Mesendoderm (in vitro differentiated cells): ENCODE measurements around the gene SRPK2.
"Not testable (repeated sequence)": the region's sequence is repeated elsewhere in the genome, so short reads cannot be mapped to it uniquely, and the experiment has no call there.

Experiments used
- DNase-seq: peaks from one replicate; pipeline ENCODE4 v3.0.0; 2013
- H2AK5ac ChIP-seq: 2 replicates; pipeline ENCODE4 v1.6.1; 2013; ENCODE audit warnings: low read length, inconsistent platforms
- H2BK120ac ChIP-seq: 2 replicates; pipeline ENCODE4 v1.6.1; 2013; ENCODE audit warnings: low read depth, mild to moderate bottlenecking, low read length, moderate library complexity, mixed read lengths
- H2BK15ac ChIP-seq: replicated peaks from 2 replicates; pipeline ENCODE4 v1.6.1; 2013; ENCODE audit warnings: low read depth, mild to moderate bottlenecking, moderate library complexity
- H2BK5ac ChIP-seq: 2 replicates; pipeline ENCODE4 v1.6.1; 2013; ENCODE audit warnings: low read length, inconsistent platforms
- H3K18ac ChIP-seq: 2 replicates; pipeline ENCODE4 v1.6.1; 2013; ENCODE audit warnings: mild to moderate bottlenecking, low read length, mixed read lengths
- H3K23ac ChIP-seq: one replicate; pipeline ENCODE4 v1.6.1; 2013; ENCODE audit warnings: low read length
- H3K27ac ChIP-seq: 2 replicates; pipeline ENCODE4 v1.5.1; 2013; ENCODE audit warnings: low read depth, mild to moderate bottlenecking, inconsistent platforms, low read length, moderate library complexity
- H3K27me3 ChIP-seq: 2 replicates; pipeline ENCODE4 v1.6.1; 2013; ENCODE audit warnings: low read length, control low read depth, mild to moderate bottlenecking, inconsistent platforms; ENCODE audit not compliant: insufficient read depth, poor library complexity
- H3K36me3 ChIP-seq: 2 replicates; pipeline ENCODE4 v1.6.1; 2013; ENCODE audit warnings: low read length, inconsistent platforms; ENCODE audit not compliant: control insufficient read depth, insufficient read depth
- H3K4ac ChIP-seq: one replicate; pipeline ENCODE4 v1.6.1; 2013; ENCODE audit warnings: low read depth, mild to moderate bottlenecking, low read length, moderate library complexity
- H3K4me1 ChIP-seq: 2 replicates; pipeline ENCODE4 v1.6.1; 2013; ENCODE audit warnings: low read depth, low read length, inconsistent platforms; ENCODE audit not compliant: control insufficient read depth
- H3K4me2 ChIP-seq: 2 replicates; pipeline ENCODE4 v1.6.1; 2013; ENCODE audit warnings: low read length
- H3K4me3 ChIP-seq: 2 replicates; pipeline ENCODE4 v1.5.1; 2013; ENCODE audit warnings: mild to moderate bottlenecking, low read length
- H3K56ac ChIP-seq: one replicate; pipeline ENCODE4 v1.6.1; 2013; ENCODE audit warnings: low read length
- H3K79me1 ChIP-seq: 2 replicates; pipeline ENCODE4 v1.6.1; 2013; ENCODE audit warnings: low read length, inconsistent platforms
- H3K79me2 ChIP-seq: 2 replicates; pipeline ENCODE4 v1.6.1; 2013; ENCODE audit warnings: mild to moderate bottlenecking, low read length; ENCODE audit not compliant: control insufficient read depth, insufficient read depth
- H3K9ac ChIP-seq: 2 replicates; pipeline ENCODE4 v1.6.1; 2013; ENCODE audit warnings: low read length, inconsistent platforms
- H4K5ac ChIP-seq: one replicate; pipeline ENCODE4 v1.6.1; 2013; ENCODE audit warnings: low read length
- H4K8ac ChIP-seq: one replicate; pipeline ENCODE4 v1.6.1; 2013; ENCODE audit warnings: low read depth, mild to moderate bottlenecking, control low read depth, low read length, moderate library complexity
- WGBS: extraction: QIAGEN DNeasy Blood & Tissue Kit; methylation state at CpG from one replicate; pipeline ENCODE4 v1.1.7; 2013; ENCODE audit warnings: low lambda C conversion rate, missing lambda C conversion rate; ENCODE audit not compliant: insufficient coverage; ENCODE audit errors: extremely low coverage; 5-methylcytosine and 5-hydroxymethylcytosine counted together

The SRPK2 gene

DNA sequence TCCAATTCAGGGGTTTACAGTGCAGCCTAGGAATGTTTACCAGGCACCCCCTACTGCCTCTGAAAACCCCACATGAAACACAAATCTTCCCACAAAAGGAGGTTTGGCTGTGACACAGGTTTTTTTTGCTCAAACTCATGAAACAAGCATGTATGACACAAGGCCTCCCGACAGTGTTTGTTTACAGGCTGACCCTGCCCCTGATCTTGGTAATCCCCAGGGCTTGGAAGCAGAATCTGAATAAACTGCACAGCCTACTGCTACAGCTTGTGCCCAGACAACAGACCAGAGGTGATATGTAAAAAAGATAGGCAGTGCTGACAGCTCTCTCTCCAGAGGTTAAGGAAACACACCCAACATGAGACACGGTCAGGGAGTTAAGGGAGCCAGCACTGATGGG is 190.5 kb downstream of the SRPK2 start:
- Histone ChIP-seq H3K4me1 (no peaks in the 10 kb centered on the region), H3K4me2 (no peak overlapping the region), H3K4me3 (no peak overlapping the region), H3K23ac (no peak overlapping the region), H3K36me3 (no peaks in the 10 kb centered on the region), H3K79me2 (no peaks in the 10 kb centered on the region), H3K18ac (no peak overlapping the region), H3K4ac (no peak overlapping the region), H3K27me3 (no peaks in the 10 kb centered on the region), H3K9ac (no peak overlapping the region), H2BK120ac (no peak overlapping the region), H3K27ac (no peak overlapping the region), H2AK5ac (no peak overlapping the region), H2BK5ac (no peak overlapping the region), H3K56ac (no peak overlapping the region), H2BK15ac (no peak overlapping the region), H4K8ac (no peak overlapping the region), H4K5ac (no peak overlapping the region), H3K79me1 (peaks cover 2% of the 10 kb centered on the region)
- DNase-seq: no peak
- WGBS: no CpG with 5 or more reads among the region's 2 CpGs

DNA sequence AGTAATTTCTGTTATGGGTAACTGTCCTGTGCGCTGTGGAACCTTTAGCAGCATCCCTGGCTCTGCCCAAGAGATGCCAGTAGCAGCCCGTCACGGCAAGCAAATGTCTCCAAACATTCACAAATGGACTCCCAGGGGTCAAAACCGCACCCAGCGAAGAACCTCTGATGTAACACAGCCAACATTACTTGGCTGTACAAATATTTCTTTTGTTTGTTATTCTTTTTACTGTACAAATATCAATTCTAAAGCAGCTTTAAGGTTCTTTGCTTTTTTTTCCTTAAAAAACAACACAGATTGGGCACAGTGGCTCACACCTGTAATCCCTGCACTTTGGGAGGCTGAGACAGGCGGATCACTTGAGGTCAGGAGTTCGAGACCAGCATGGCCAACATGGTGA is 192.2 kb downstream of the SRPK2 start:
- no peaks in the 10 kb centered on the region for H3K79me2 ChIP-seq
- H3K9ac ChIP-seq: no peak overlapping the region
- no peak overlapping the region for H3K4me3 ChIP-seq
- H4K5ac ChIP-seq: no peak overlapping the region
- DNase-seq: no peak
- no peak overlapping the region for H3K4me2 ChIP-seq
- no peak overlapping the region for H3K18ac ChIP-seq
- H4K8ac ChIP-seq: no peak overlapping the region
- H2BK120ac ChIP-seq: no peak overlapping the region
- H3K4me1 ChIP-seq: no peaks in the 10 kb centered on the region
- no peaks in the 10 kb centered on the region for H3K36me3 ChIP-seq
- H2AK5ac ChIP-seq: no peak overlapping the region
- H2BK5ac ChIP-seq: no peak overlapping the region
- no peaks in the 10 kb centered on the region for H3K27me3 ChIP-seq
- no peak overlapping the region for H3K23ac ChIP-seq
- H3K4ac ChIP-seq: no peak overlapping the region
- no CpG with 5 or more reads among the region's 7 CpGs for WGBS
- H3K56ac ChIP-seq: no peak overlapping the region
- H3K79me1 ChIP-seq: peaks cover 2% of the 10 kb centered on the region
- no peak overlapping the region for H3K27ac ChIP-seq
- no peak overlapping the region for H2BK15ac ChIP-seq

DNA sequence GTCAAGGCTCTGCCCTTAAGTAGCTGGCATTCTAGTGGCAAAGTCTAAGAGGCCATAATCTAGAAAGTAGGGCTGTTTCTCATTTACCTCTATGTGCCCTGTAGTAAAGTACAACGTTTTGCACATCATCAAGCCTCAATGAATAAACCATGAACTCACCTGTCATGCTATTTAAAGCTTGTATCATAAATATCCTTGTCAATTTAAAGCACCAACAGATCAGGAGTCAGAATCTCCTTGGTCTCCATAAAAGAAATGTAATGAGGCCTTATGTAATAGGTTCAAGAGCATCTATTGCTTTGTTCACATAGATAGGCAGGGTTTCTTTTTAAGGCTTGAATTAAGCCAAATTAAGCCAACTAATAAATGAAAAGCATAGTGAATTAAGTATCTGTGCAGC is 192.8 kb downstream of the SRPK2 start:
- no peak overlapping the region for H4K5ac ChIP-seq
- peaks cover 2% of the 10 kb centered on the region for H3K79me1 ChIP-seq
- no peaks in the 10 kb centered on the region for H3K79me2 ChIP-seq
- no peak overlapping the region for H3K18ac ChIP-seq
- H3K23ac ChIP-seq: no peak overlapping the region
- no peak overlapping the region for H3K4ac ChIP-seq
- no CpG with 5 or more reads among the region's 1 CpG for WGBS
- H3K9ac ChIP-seq: no peak overlapping the region
- H2BK15ac ChIP-seq: no peak overlapping the region
- no peak overlapping the region for H3K27ac ChIP-seq
- no peak overlapping the region for H3K4me2 ChIP-seq
- H2BK120ac ChIP-seq: no peak overlapping the region
- H2AK5ac ChIP-seq: no peak overlapping the region
- H2BK5ac ChIP-seq: no peak overlapping the region
- DNase-seq: no peak
- H3K4me1 ChIP-seq: no peaks in the 10 kb centered on the region
- H3K27me3 ChIP-seq: no peaks in the 10 kb centered on the region
- no peak overlapping the region for H4K8ac ChIP-seq
- no peaks in the 10 kb centered on the region for H3K36me3 ChIP-seq
- no peak overlapping the region for H3K56ac ChIP-seq
- H3K4me3 ChIP-seq: no peak overlapping the region

DNA sequence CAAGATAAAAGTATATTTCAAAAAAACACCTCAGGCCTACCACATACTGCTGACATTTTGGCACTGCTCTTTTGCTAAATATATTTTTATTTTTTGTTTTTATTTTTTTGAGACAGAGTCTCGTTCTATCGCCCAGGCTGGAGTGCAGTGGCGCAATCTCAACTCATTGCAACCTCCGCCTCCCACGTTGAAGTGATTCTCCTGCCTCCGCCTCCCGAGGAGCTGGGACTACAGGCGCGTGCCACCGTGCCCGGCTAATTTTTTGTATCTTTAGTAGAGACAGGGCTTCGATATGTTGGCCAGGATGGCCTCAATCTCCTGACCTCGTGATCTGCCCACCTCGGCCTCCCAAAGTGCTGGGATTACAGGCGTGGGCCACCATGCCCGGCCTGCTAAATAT is 193.8 kb downstream of the SRPK2 start:
- H3K23ac ChIP-seq, H3K36me3 ChIP-seq, H3K4me3 ChIP-seq, H3K4me2 ChIP-seq, H3K79me1 ChIP-seq, H3K9ac ChIP-seq, H3K18ac ChIP-seq, H3K27me3 ChIP-seq, H3K4ac ChIP-seq, H3K79me2 ChIP-seq, DNase-seq, H2BK5ac ChIP-seq, H4K5ac ChIP-seq, H2AK5ac ChIP-seq, H4K8ac ChIP-seq, H3K4me1 ChIP-seq, H3K27ac ChIP-seq, H3K56ac ChIP-seq, H2BK15ac ChIP-seq, H2BK120ac ChIP-seq: not testable (repeated sequence)
- no CpG with 5 or more reads among the region's 16 CpGs for WGBS

DNA sequence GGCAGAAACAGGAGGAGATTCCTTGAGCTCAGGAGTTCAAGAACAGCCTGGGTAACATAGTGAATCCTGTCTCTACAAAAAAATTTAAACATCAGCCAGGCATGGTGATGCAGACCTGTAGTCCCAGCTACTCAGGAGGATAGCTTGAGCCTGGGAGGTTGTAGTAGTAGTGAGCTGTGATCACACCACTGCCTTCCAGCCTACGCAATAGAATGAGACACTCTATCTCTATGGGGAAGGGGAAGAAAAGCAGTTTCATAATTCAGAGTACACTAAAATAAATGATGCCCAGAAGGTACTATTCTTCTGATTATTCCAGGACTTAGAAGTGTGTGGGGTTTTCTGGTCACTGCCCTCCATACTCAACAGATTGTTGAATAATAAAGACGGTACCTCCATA is 197.4 kb downstream of the SRPK2 start:
- no peak overlapping the region for H2BK15ac ChIP-seq
- no peaks in the 10 kb centered on the region for H3K36me3 ChIP-seq
- no peak overlapping the region for H2AK5ac ChIP-seq
- no peaks in the 10 kb centered on the region for H3K27me3 ChIP-seq
- H3K9ac ChIP-seq: no peak overlapping the region
- no peak overlapping the region for H3K4me2 ChIP-seq
- H4K5ac ChIP-seq: no peak overlapping the region
- H3K4me1 ChIP-seq: no peaks in the 10 kb centered on the region
- H4K8ac ChIP-seq: no peak overlapping the region
- H2BK120ac ChIP-seq: no peak overlapping the region
- no CpG with 5 or more reads among the region's 2 CpGs for WGBS
- H3K23ac ChIP-seq: no peak overlapping the region
- no peak overlapping the region for H3K56ac ChIP-seq
- no peak overlapping the region for H3K18ac ChIP-seq
- no peaks in the 10 kb centered on the region for H3K79me2 ChIP-seq
- DNase-seq: no peak
- H2BK5ac ChIP-seq: no peak overlapping the region
- H3K4ac ChIP-seq: no peak overlapping the region
- no peak overlapping the region for H3K27ac ChIP-seq
- no peak overlapping the region for H3K4me3 ChIP-seq
- no peaks in the 10 kb centered on the region for H3K79me1 ChIP-seq

DNA sequence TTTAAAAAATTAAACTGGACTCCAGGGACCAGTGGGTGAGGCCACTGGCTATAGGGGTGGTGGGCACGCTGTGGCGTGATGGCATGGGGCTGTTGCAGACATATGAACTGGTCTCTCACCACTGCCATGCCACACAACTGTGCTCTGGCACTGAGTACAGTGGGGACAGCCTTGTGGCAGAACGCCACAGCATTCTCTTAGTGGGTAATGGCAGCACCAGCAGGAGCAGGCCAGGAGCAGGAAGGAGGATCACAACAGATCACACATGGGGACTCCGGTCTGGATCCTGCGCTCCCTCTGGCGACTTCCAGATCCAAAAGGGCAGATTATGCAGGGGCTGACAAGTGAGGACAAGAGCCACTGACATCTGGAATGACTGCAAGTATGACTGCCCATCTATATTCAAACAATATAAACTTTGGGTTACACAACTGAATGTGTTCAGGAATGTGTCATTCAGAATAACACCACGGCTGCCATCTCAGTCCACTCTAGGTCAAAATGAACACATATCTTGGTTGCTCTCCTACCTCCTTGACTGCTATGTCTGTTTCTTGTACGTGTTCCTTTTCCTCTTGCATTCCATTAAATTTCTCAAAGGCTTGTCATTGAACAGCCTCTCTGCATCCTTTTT is 198.7 kb downstream of the SRPK2 start:
- H2AK5ac ChIP-seq: no peak overlapping the region
- no peaks in the 10 kb centered on the region for H3K36me3 ChIP-seq
- no peaks in the 10 kb centered on the region for H3K4me1 ChIP-seq
- H4K5ac ChIP-seq: no peak overlapping the region
- H3K18ac ChIP-seq: no peak overlapping the region
- no peak overlapping the region for H3K9ac ChIP-seq
- DNase-seq: no peak
- H4K8ac ChIP-seq: no peak overlapping the region
- no peak overlapping the region for H3K27ac ChIP-seq
- no peak overlapping the region for H2BK5ac ChIP-seq
- H3K4ac ChIP-seq: no peak overlapping the region
- H3K79me2 ChIP-seq: no peaks in the 10 kb centered on the region
- H3K4me3 ChIP-seq: no peak overlapping the region
- no peak overlapping the region for H3K23ac ChIP-seq
- H2BK120ac ChIP-seq: no peak overlapping the region
- H3K79me1 ChIP-seq: no peaks in the 10 kb centered on the region
- WGBS: no CpG with 5 or more reads among the region's 8 CpGs
- H3K4me2 ChIP-seq: no peak overlapping the region
- H2BK15ac ChIP-seq: no peak overlapping the region
- no peaks in the 10 kb centered on the region for H3K27me3 ChIP-seq
- H3K56ac ChIP-seq: no peak overlapping the region
